Neural progenitor cell (in vitro differentiated cells): ENCODE results near the gene CCNY.

Source experiments
- EZH2 ChIP-seq: fragments of 200-600 bp; sonication (generic); IDR thresholded peaks from 2 replicates; pipeline ENCODE4 v1.6.1; 2017; ENCODE audit warnings: antibody characterized with exemption, mild to moderate bottlenecking, moderate library complexity
- EZH2phosphoT487 ChIP-seq: fragments of 200-600 bp; sonication (generic); IDR thresholded peaks from 2 replicates; pipeline ENCODE4 v1.6.1; 2017; ENCODE audit warnings: antibody characterized with exemption
- TF ChIP-seq, protein P1 (sequence below): fragments of 200-600 bp; sonication (generic); IDR thresholded peaks from 2 replicates; pipeline ENCODE4 v1.5.1; 2017; ENCODE audit warnings: antibody characterized with exemption, mild to moderate bottlenecking

DNA sequence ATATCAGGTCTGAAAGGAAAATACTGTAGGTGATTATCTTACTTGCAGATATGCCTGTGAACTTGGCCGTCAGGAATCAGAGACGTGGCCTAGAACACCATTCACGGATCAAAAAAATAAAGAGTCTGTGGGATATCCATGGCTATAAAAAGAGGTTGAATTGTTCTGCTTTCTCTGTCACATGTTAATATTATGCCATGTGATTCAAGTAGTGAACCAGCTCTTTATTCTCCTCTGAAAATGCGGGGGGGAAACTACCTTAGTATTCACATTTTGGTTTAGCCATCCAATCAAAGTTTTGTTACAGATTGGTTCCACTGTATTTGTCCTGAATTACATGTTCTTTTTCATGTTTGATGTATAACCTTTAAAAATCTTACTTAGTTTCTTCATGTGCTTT is 120.5 kb downstream of the CCNY start:
- TF ChIP-seq, protein P1, sequence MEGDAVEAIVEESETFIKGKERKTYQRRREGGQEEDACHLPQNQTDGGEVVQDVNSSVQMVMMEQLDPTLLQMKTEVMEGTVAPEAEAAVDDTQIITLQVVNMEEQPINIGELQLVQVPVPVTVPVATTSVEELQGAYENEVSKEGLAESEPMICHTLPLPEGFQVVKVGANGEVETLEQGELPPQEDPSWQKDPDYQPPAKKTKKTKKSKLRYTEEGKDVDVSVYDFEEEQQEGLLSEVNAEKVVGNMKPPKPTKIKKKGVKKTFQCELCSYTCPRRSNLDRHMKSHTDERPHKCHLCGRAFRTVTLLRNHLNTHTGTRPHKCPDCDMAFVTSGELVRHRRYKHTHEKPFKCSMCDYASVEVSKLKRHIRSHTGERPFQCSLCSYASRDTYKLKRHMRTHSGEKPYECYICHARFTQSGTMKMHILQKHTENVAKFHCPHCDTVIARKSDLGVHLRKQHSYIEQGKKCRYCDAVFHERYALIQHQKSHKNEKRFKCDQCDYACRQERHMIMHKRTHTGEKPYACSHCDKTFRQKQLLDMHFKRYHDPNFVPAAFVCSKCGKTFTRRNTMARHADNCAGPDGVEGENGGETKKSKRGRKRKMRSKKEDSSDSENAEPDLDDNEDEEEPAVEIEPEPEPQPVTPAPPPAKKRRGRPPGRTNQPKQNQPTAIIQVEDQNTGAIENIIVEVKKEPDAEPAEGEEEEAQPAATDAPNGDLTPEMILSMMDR, result no peak
- TF ChIP-seq EZH2phosphoT487 (no peak), EZH2 (no peak)
